Measurements from ENCODE around the gene GSDMA. TPM values are rescaled to one million over a fixed set of nuclear protein-coding genes. Genes with fewer than 3 reads are reported as not detected.

The GSDMA gene
- total RNA-seq, 1 experiment from 2014 or later = not detected

DNA sequence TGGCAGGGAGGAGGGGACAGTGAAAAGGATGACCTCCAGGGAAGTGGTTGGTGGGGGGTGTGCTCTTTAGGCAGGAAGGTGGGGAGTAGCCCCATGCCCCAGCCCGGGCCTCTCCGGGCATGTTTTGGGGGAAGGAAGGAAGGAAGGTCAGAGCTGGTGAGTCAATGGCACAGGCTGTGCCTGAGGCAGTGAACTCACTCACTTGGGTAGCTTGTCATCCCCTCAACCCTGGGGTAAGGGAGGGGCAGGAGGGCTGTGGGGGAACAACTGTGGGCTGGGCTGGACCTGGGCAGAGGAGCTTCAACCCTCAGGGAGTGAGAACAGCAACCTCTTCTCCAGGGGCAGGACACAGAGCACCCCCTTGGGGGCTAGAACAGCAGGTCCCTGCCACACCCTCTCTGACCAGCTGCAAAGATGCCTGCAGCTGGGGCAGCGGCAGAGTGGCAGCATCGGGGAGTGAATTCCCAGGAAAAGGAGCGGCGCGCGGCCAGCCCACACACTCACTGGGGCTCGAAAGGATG lies 58.7 kb downstream of the GSDMA start:
- DNase-seq (ENCODE audit: low read depth) = peak; percentile 98

- DNase-seq (ENCODE audit: low read depth) = no peak
Observed at GRCh38 chr17:40022497-40022896, 59.7 kb downstream of the GSDMA start.

- DNase-seq (ENCODE audit: low read depth) = no peak
Observed at GRCh38 chr17:40022961-40023541, 60.2 kb downstream of the GSDMA start.

DNA sequence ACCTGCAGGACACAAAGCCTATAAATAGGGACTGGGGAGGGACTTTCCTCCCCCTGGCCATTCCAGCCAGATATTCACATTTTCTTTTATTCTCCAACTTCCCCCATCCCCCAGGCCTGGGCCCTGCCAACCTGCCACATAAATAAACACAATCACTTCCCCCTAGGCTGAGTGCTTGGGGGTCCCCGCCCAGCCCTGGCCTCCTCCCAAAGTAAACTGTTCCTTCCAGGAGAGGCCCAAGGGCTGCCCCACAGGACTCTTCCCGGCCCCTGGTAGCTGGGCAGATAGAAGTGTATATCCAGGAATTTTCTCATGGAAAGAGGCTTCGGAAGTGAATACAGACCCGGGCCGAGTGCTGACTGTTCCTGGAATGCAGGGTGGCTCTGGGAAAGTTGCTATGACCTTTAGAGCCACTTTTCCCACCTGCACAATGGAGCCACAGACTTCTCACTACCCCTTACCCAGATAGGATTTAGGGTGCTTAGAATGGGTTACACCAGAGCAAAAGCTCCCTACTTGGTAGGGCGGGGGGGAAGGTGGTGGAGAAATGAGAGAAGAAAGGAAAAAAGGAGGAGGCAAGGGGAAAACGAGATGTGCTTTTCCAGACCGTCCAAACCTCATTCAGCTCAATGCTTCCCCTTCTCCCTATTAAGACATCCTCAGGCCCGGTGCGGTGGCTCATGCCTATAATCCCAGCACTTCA lies 60.9 kb downstream of the GSDMA start:
- peak; percentile 56 for DNase-seq (ENCODE audit: low read depth)

- DNase-seq (ENCODE audit: low read depth) = no peak
Observed at GRCh38 chr17:40024901-40025300, 62.1 kb downstream of the GSDMA start.

DNA sequence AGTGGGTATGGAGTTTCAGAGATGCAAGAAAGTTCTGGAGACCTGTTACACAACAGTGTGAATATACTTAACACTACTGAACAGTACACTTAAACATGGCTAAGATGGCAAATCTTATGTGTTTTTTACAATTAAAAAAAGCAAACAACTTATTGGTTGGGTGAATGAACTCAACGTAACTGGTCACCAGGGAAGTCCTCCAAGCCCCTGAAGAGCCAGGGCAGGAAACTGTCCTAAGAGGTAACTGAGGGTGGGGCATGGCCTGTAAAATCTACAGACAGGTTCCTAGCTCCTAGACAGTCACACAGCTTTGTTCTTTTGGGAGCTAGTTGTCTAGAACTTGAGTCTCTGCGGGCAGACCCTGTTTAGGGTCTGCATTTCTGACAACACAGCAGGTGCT lies 62.8 kb downstream of the GSDMA start:
- no peak for DNase-seq (ENCODE audit: low read depth)

DNA sequence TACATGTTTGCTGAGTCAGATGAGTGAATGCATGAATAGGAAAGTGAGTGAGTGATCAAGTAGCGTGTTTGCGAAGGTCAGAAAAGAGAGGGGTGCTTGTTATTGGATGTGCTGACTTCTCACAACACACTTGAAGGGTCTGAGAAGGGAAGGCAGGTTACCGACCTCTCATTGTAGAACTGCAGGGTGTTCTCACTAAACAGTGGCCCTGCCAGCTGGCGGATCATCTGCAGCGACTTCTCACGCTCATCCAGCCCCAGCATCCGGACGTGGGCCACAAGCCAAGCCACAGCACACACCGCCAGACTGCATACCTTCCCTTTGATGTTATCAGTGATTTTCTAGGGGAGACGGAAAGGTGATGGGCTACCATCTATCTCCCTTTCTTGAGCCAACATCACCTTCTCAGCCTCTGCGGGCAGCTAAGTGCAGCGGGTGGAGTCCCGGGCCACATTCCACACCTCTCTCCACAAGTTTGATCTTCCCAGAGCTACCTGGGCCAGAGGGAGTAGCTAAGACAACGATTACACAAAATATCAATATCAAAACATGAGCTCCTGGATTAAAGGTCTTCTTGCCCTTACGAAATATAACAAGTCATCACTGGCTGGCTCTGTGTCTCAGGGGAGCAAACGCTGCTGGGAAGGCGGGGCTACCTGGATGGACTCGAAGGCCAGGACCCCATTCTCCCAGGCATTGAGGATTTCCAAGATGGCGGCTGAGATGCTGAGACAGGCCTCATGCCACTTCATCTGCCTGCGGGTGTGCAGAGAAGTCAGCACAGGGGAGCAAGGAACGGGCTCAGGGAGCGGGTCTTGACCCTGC lies 63.4 kb downstream of the GSDMA start:
- peak; percentile 75 for DNase-seq (ENCODE audit: low read depth)

- DNase-seq (ENCODE audit: low read depth) = peak; percentile 83
Observed at GRCh38 chr17:40026816-40027613, 64.2 kb downstream of the GSDMA start.

Other genes starting within 250 kb of the GSDMA start
- 84.5 and 89.4 TPM in 2 replicates for gene MIEN1, start 232.5 kb upstream of the GSDMA start, total RNA-seq (2014; rRNA removed; shearing (Covaris generic))
- gene GRB7, start 225.1 kb upstream of the GSDMA start, total RNA-seq (2014; rRNA removed; shearing (Covaris generic)) = not detected in 2 replicates
- not detected in 2 replicates for gene IKZF3, start 98.7 kb upstream of the GSDMA start, total RNA-seq (2014; rRNA removed; shearing (Covaris generic))
- gene ZPBP2, start 94.8 kb upstream of the GSDMA start, total RNA-seq (2014; rRNA removed; shearing (Covaris generic)) = not detected in 2 replicates
- gene GSDMB, start 44.4 kb upstream of the GSDMA start, total RNA-seq (2014; rRNA removed; shearing (Covaris generic)) = 0.15 and 1.5 TPM in 2 replicates
- 28.9 and 42.7 TPM in 2 replicates for gene ORMDL3, start 35.4 kb upstream of the GSDMA start, total RNA-seq (2014; rRNA removed; shearing (Covaris generic))
- not detected in 2 replicates for gene LRRC3C, start 35.3 kb upstream of the GSDMA start, total RNA-seq (2014; rRNA removed; shearing (Covaris generic))
- gene PSMD3, start 17.8 kb downstream of the GSDMA start, total RNA-seq (2014; rRNA removed; shearing (Covaris generic)) = 138 and 170 TPM in 2 replicates
- not detected in 2 replicates for gene CSF3, start 52.4 kb downstream of the GSDMA start, total RNA-seq (2014; rRNA removed; shearing (Covaris generic))
- 25.9 and 29.1 TPM in 2 replicates for gene MED24, start 91.4 kb downstream of the GSDMA start, total RNA-seq (2014; rRNA removed; shearing (Covaris generic))
- gene THRA, start 100.0 kb downstream of the GSDMA start, total RNA-seq (2014; rRNA removed; shearing (Covaris generic)) = 19.2 and 26.7 TPM in 2 replicates
- gene NR1D1, start 137.6 kb downstream of the GSDMA start, total RNA-seq (2014; rRNA removed; shearing (Covaris generic)) = 5.7 and 6.3 TPM in 2 replicates
- 33.2 and 61.3 TPM in 2 replicates for gene MSL1, start 159.0 kb downstream of the GSDMA start, total RNA-seq (2014; rRNA removed; shearing (Covaris generic))
- 23.5 and 28.2 TPM in 2 replicates for gene CASC3, start 177.5 kb downstream of the GSDMA start, total RNA-seq (2014; rRNA removed; shearing (Covaris generic))
- gene RAPGEFL1, start 214.5 kb downstream of the GSDMA start, total RNA-seq (2014; rRNA removed; shearing (Covaris generic)) = 0.25 TPM in 1 of 2 replicates, not detected in the other